ENCODE measurements around the gene TGFBR1. TPM values are rescaled to one million over a fixed set of nuclear protein-coding genes. Genes with fewer than 3 reads are reported as not detected.

TGFBR1 gene
- total RNA-seq, 4 donors from 2014 or later: 17.6 to 24.1 (median 22.8) TPM

DNA sequence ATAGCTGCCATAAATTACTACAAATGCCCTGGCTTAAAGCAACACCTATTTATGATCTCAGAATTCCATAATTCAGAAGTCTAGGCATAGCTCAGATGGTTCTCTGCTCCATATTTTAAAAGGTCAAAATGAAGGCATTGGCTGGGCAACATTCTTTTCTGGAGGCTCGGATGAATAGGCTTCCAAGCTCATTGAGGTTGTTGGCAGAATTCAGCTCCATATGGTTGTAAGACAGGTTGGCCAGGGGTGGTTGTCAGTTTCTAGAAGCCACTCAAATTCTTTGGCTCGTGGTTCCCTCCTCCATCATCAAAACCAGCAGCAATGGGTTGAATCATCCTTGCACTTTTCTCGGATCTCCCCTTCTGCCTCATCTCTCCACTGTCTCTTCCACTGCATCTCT is 49.4 kb downstream of the TGFBR1 start:
- intact Hi-C loops (cut with DNase I; ENCODE audit: low total_unique reads) (no loop called here), in situ Hi-C loops (cut with MboI; ENCODE audit: low pct_ligation_motif_present in 1 of 4, low pct_unique_long_range_greater_than_20kb in 1 of 4, low sequenced_read_pairs in 3 of 4) (no loop called here)
- TF ChIP-seq POLR2AphosphoS5 (IDR thresholded peaks at IDR 0.05) (no peak), EP300 (IDR thresholded peaks at IDR 0.05; ENCODE audit: low read depth) (no peak), POLR2A (IDR thresholded peaks at IDR 0.05) (no peak)
- TF ChIP-seq, protein P1, sequence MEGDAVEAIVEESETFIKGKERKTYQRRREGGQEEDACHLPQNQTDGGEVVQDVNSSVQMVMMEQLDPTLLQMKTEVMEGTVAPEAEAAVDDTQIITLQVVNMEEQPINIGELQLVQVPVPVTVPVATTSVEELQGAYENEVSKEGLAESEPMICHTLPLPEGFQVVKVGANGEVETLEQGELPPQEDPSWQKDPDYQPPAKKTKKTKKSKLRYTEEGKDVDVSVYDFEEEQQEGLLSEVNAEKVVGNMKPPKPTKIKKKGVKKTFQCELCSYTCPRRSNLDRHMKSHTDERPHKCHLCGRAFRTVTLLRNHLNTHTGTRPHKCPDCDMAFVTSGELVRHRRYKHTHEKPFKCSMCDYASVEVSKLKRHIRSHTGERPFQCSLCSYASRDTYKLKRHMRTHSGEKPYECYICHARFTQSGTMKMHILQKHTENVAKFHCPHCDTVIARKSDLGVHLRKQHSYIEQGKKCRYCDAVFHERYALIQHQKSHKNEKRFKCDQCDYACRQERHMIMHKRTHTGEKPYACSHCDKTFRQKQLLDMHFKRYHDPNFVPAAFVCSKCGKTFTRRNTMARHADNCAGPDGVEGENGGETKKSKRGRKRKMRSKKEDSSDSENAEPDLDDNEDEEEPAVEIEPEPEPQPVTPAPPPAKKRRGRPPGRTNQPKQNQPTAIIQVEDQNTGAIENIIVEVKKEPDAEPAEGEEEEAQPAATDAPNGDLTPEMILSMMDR (IDR thresholded peaks at IDR 0.05): no peak
- Histone ChIP-seq H3K4me1 (peaks cover 0 to 7% (median 0%) of the 10 kb centered on the region in 4 donors), H3K9me3 (no peaks in the 10 kb centered on the region), H3K27me3 (no peaks in the 10 kb centered on the region), H3K4me3 (no peak overlapping the region), H3K27ac (no peak overlapping the region), H3K36me3 (peaks cover 0 to 9% (median under 1%) of the 10 kb centered on the region in 4 donors)
- WGBS, 2 donors (ENCODE audit: low coverage in 1 of 2): 86% methylated on average over 3 of the region's 3 CpGs; no CpG with 5 or more reads in 1 of the 2 donors
- no peak for DNase-seq

DNA sequence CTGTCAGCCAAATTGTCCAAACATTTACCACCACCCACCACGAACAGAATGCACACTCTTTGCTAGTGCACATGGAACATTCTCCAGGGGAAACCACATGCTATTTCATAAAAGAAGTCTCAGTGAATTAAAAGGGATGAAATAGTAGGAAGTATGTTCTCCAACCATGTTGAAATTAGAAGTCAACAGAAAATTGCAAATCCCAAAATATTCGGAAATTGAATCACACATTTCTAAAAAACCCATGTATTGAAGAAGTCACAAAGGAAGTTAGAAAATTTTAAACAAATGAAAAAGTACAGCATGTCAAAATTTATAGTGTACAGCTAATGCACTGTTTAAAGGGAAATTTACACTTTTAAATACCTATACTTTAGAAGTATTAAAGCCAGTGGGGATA is 50.8 kb downstream of the TGFBR1 start:
- intact Hi-C loops (cut with DNase I; ENCODE audit: low total_unique reads) (no loop called here), in situ Hi-C loops (cut with MboI; ENCODE audit: low pct_ligation_motif_present in 1 of 4, low pct_unique_long_range_greater_than_20kb in 1 of 4, low sequenced_read_pairs in 3 of 4) (no loop called here)
- peaks cover 0 to 7% (median 0%) of the 10 kb centered on the region in 4 donors for H3K4me1 ChIP-seq
- 53 to 80% methylated on average over 2 of the region's 2 CpGs for WGBS, 2 donors (ENCODE audit: low coverage in 1 of 2)
- no peaks in the 10 kb centered on the region for H3K9me3 ChIP-seq
- no peaks in the 10 kb centered on the region for H3K27me3 ChIP-seq
- H3K4me3 ChIP-seq: no peak overlapping the region
- no peak for DNase-seq
- H3K36me3 ChIP-seq: no peaks in the 10 kb centered on the region
- TF ChIP-seq, protein P1 (IDR thresholded peaks at IDR 0.05): no peak
- TF ChIP-seq POLR2AphosphoS5 (IDR thresholded peaks at IDR 0.05): no peak
- no peak for TF ChIP-seq EP300 (IDR thresholded peaks at IDR 0.05; ENCODE audit: low read depth)
- TF ChIP-seq POLR2A (IDR thresholded peaks at IDR 0.05): no peak
- no peak overlapping the region for H3K27ac ChIP-seq

DNA sequence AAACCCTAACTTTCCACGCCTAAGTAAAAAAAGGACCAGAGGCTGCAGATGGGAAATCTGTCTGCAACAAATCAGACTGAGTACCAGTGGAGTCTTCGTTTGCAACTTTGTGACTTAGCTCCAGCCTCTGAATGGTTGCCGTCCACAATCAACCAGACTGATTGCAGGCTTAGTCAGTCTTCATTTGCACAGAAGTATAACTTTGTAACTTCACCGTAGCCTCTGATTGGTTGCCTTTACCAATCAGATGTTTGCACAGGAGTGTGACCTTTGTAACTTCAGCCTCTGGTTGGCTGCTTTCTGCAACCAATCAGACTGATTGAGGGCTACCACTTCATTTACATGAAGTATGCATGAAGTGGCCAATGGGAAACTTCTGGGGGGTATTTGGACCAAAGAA is 53.7 kb downstream of the TGFBR1 start:
- in situ Hi-C loops (cut with MboI; ENCODE audit: low pct_ligation_motif_present in 1 of 4, low pct_unique_long_range_greater_than_20kb in 1 of 4, low sequenced_read_pairs in 3 of 4) (no loop called here), intact Hi-C loops (cut with DNase I; ENCODE audit: low total_unique reads) (no loop called here)
- DNase-seq: no peak
- H3K9me3 ChIP-seq: no peaks in the 10 kb centered on the region
- 48 to 65% methylated on average over 4 of the region's 4 CpGs for WGBS, 2 donors (ENCODE audit: low coverage in 1 of 2)
- H3K4me3 ChIP-seq: no peak overlapping the region
- TF ChIP-seq POLR2A (IDR thresholded peaks at IDR 0.05): no peak
- TF ChIP-seq EP300 (IDR thresholded peaks at IDR 0.05; ENCODE audit: low read depth): no peak
- TF ChIP-seq POLR2AphosphoS5 (IDR thresholded peaks at IDR 0.05): no peak
- TF ChIP-seq, protein P1 (IDR thresholded peaks at IDR 0.05): no peak
- H3K36me3 ChIP-seq: no peaks in the 10 kb centered on the region
- no peak overlapping the region for H3K27ac ChIP-seq
- H3K4me1 ChIP-seq: peaks cover 0 to 7% (median 0%) of the 10 kb centered on the region in 4 donors
- H3K27me3 ChIP-seq: no peaks in the 10 kb centered on the region

DNA sequence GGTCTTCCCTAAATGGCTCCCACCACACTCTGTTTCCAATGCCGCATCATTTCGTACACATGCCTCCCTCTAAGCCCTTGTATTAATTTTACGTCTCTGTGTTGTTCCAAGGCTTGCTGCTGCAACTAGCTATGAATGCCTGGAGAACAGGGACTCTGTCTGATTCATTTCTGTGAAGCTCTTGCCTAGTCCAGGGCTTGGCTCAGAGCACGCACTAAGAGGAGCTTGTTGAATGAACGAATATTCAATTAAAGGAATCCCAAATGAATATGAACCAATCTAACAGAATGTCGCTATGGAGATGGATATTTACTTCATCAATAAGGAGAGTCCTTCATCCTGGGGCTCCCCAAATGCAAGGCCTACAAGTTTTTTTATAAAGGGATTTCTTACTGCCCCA is 55.3 kb downstream of the TGFBR1 start:
- intact Hi-C loops (cut with DNase I; ENCODE audit: low total_unique reads): no loop called here
- Histone ChIP-seq H3K4me3 (no peak overlapping the region), H3K4me1 (peaks cover 0 to 7% (median 0%) of the 10 kb centered on the region in 4 donors), H3K27me3 (no peaks in the 10 kb centered on the region), H3K36me3 (no peaks in the 10 kb centered on the region), H3K9me3 (no peaks in the 10 kb centered on the region), H3K27ac (no peak overlapping the region)
- in situ Hi-C loops (cut with MboI; ENCODE audit: low pct_ligation_motif_present in 1 of 4, low pct_unique_long_range_greater_than_20kb in 1 of 4, low sequenced_read_pairs in 3 of 4): no loop called here
- TF ChIP-seq, protein P1 (IDR thresholded peaks at IDR 0.05): no peak
- TF ChIP-seq POLR2A (IDR thresholded peaks at IDR 0.05) (no peak), EP300 (IDR thresholded peaks at IDR 0.05; ENCODE audit: low read depth) (no peak), POLR2AphosphoS5 (IDR thresholded peaks at IDR 0.05) (no peak)
- WGBS, 2 donors (ENCODE audit: low coverage in 1 of 2): 86 to 88% methylated on average over 5 to 6 of the region's 6 CpGs
- no peak for DNase-seq
